CD4-positive, alpha-beta T cell (primary cell): Measurements from ENCODE around the gene HS3ST3B1. TPM values are rescaled to one million over a fixed set of nuclear protein-coding genes. Genes with fewer than 3 reads are reported as not detected.

Experiments used
- ATAC-seq: fragments of 200-7000 bp; cut with Tn5 transposase; one replicate; pipeline ENCODE4 v1.10.0; 2022; ENCODE audit warnings: mild to moderate bottlenecking; ENCODE audit not compliant: poor library complexity
- CTCF ChIA-PET: fragments of 350-600 bp; sonication (Branson Sonifier 250); formaldehyde crosslinking; loops from one replicate; lab custom pipeline; 2021; ENCODE audit warnings: antibody characterized with exemption, inconsistent platforms; lab: Charles Lee
- POLR2A ChIA-PET: fragments of 350-600 bp; sonication (Branson Sonifier 250); formaldehyde crosslinking; loops from one replicate; lab custom pipeline; 2021; ENCODE audit warnings: antibody characterized with exemption, inconsistent platforms; lab: Charles Lee
- DNase-seq, 14 experiments: peaks; one replicate each; pipeline ENCODE4 v3.0.0-alpha.2; 2013 to 2020; ENCODE audit warnings: mixed read lengths in 2 of 14
- H3K27ac ChIP-seq, 2 donors: one replicate each; pipeline versions ENCODE4 v1.5.1 to v1.7.0; 2013; ENCODE audit warnings: low read length in 2 of 2, low read depth in 1 of 2, mild to moderate bottlenecking in 1 of 2
- H3K27me3 ChIP-seq, 2 experiments: 1 replicate in 1 of 2; 2 replicates in 1 of 2; pipeline versions ENCODE4 v1.6.1 to v1.7.0; 2013; ENCODE audit warnings: low read length in 2 of 2, control low read depth in 1 of 2, mild to moderate bottlenecking in 1 of 2, moderate library complexity in 1 of 2; ENCODE audit not compliant: insufficient read depth in 2 of 2, control insufficient read depth in 1 of 2
- H3K36me3 ChIP-seq: one replicate; pipeline ENCODE4 v1.6.1; 2013; ENCODE audit warnings: low read length, control low read depth; ENCODE audit not compliant: insufficient read depth
- H3K4me1 ChIP-seq: one replicate; pipeline ENCODE4 v1.6.1; 2013; ENCODE audit warnings: low read length, control low read depth; ENCODE audit not compliant: insufficient read depth
- H3K4me3 ChIP-seq: one replicate; pipeline ENCODE4 v1.5.1; 2013; ENCODE audit warnings: mild to moderate bottlenecking, low read length, moderate library complexity
- H3K9me3 ChIP-seq, 2 experiments: 1 replicate in 1 of 2; 2 replicates in 1 of 2; pipeline versions ENCODE4 v1.6.1 to v1.7.0; 2013; ENCODE audit warnings: low read length in 2 of 2, mild to moderate bottlenecking in 2 of 2, control low read depth in 1 of 2, moderate library complexity in 1 of 2; ENCODE audit not compliant: control insufficient read depth in 1 of 2, insufficient read depth in 1 of 2
- H3K27ac Mint-ChIP-seq: one replicate; pipeline ENCODE4 v1.8.0; 2020; ENCODE audit warnings: mixed read lengths
- H3K27me3 Mint-ChIP-seq: one replicate; pipeline ENCODE4 v1.8.0; 2021; ENCODE audit warnings: mixed read lengths
- H3K36me3 Mint-ChIP-seq: one replicate; pipeline ENCODE4 v1.8.0; 2021; ENCODE audit warnings: low read depth, mixed read lengths
- H3K4me1 Mint-ChIP-seq: one replicate; pipeline ENCODE4 v1.8.0; 2021; ENCODE audit warnings: low read depth, mixed read lengths
- H3K4me3 Mint-ChIP-seq: one replicate; pipeline ENCODE4 v1.8.0; 2020; ENCODE audit warnings: mild to moderate bottlenecking, mixed read lengths
- H3K9me3 Mint-ChIP-seq: one replicate; pipeline ENCODE4 v1.8.0; 2020; ENCODE audit warnings: mixed read lengths
- CTCF ChIP-seq: fragments of 200-600 bp; IDR thresholded peaks from one replicate; pipeline ENCODE4 v1.8.0; 2022; ENCODE audit warnings: antibody characterized with exemption, mild to moderate bottlenecking
- intact Hi-C, 2 experiments: fragments of 100-400 bp; cut with DNase I in 1 of 2; cut with micrococcal nuclease in 1 of 2; formaldehyde crosslinking; loops; one replicate each; pipeline versions ENCODE4 v1.15.1 to v1.9.0; 2023 to 2025; cut with DNase I, micrococcal nuclease
- polyA plus RNA-seq, 2 donors: library from polyadenylated mRNA; unstranded; fragments of 120-200 nt; gene quantifications; one replicate each; pipeline ENCODE4 v1.2.1, GENCODE V29; 2013
- total RNA-seq, 174 experiments: library from RNA in 2 of 174; stranded (reverse) in 2 of 174; gene quantifications; one replicate each; pipeline ENCODE4 v1.2.3 and lab custom pipeline; 2021 to 2026

The HS3ST3B1 gene
- 10 to 100 TPM in 1 of 2 experiments, 1 to 10 TPM in 1; 9.3 to 11.5 TPM for total RNA-seq
- polyA plus RNA-seq (2013, experiment 1 of 2), result 17.4 TPM
- 12.1 TPM for polyA plus RNA-seq (2013, experiment 2 of 2)
- 14.0 to 104 (median 42.5) reads per million in 172 experiments for total RNA-seq (lab: John Stamatoyannopoulos, UW)

DNA sequence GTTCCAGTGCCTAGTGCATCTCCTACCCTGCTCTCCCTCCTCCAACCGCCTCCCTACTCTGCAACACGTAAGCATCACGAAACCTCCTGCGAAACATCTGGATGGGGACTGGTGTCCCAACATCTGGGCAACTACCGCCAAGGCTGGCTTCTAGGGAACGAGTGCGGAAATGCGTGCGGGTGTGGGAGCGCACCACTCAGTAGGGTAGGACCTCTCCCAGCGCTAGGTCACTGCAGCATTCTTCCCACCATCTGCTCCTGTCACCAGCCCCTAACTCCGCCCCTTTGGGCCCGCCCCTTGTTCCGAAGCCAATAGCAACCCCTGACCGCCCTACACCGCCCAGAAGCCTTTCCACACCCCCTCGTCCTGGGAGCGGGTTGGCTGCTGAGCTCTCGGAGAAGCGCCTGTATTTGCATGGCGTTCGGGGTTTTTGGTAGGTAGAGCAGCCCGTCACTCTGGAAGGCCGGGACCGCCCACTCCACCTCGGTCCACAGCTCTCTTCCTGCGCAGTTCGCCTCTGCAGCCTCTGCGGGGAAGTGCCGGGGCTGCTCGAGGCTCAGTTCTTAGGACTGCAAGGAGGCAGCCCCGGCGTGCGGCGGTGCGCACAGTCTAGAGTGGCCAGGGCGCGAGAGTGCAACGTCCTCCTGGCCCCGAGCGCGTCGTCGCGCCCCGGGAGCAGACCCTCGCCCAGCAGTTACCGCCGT lies at the start of gene HS3ST3B1:
Gene HS3ST3B1, plus strand, starts transcription at position 507 of the 704 bp plus-strand sequence. CDS start 438 bp downstream, outside the sequence.
- ATAC-seq (peak; percentile 84), DNase-seq (peak; percentile 96 to 100 (median 99))
- peak within 1 kb of the TSS; percentile 86 for H3K27ac Mint-ChIP-seq
- Histone ChIP-seq H3K27me3 (peaks cover 25 to 32% of the 10 kb centered on the region in 2 experiments), H3K4me1 (peaks cover 69% of the 10 kb centered on the region), H3K27ac (peak within 1 kb of the TSS; percentile 68 to 73), H3K36me3 (no peaks in the 10 kb centered on the region), H3K9me3 (peaks cover 0 to 12% of the 10 kb centered on the region in 2 experiments), H3K4me3 (peak within 1 kb of the TSS; percentile 97)
- TF ChIP-seq CTCF, result no peak
- peak within 1 kb of the TSS; percentile 99 for H3K4me3 Mint-ChIP-seq
- ChIA-PET POLR2A (interaction anchor here (0.6 to 6.6 kb wide), 29 partner anchors 9 to 1283 kb away, joined by 3 to 111 read pairs (median 4); partner anchors contain the start of genes COX10 and ELAC2), CTCF (interaction anchor here (0.6 to 4.6 kb wide), 15 partner anchors 24 to 1282 kb away, joined by 3 to 26 read pairs (median 4); partner anchors contain the start of genes COX10 and ELAC2)
- H3K4me1 Mint-ChIP-seq, result peaks cover 68% of the 10 kb centered on the region
- no peaks in the 10 kb centered on the region for H3K9me3 Mint-ChIP-seq
- intact Hi-C loops, result loop anchor here (1.0 to 5.0 kb wide), 8 partner anchors 9 to 1283 kb away; partner anchors contain the start of gene ELAC2 (in 2 of the 2)
- peaks cover 48% of the 10 kb centered on the region for H3K27me3 Mint-ChIP-seq
- H3K36me3 Mint-ChIP-seq, result peaks cover 30% of the 10 kb centered on the region

DNA sequence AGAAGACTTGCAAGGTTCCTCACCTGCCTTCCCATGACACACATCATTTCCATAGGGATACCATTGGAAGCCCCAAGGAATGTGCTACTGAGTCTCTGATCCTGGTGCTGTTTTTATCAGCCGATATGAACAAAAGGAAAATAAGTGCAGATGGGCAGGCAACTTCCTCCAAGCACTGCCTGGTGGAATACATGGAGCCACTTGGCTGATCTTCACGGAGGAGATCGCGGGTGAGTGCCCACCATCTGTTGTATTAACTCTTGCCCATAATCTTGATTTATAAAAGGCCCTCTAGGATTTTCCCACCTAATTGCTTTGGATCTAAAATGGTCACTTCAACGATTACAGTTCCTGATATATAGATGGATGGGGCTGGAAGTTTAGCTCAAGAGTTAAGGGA lies 39.5 kb upstream of the HS3ST3B1 start:
- Histone ChIP-seq H3K4me3 (no peak overlapping the region), H3K9me3 (no peaks in the 10 kb centered on the region), H3K4me1 (no peaks in the 10 kb centered on the region), H3K27me3 (no peaks in the 10 kb centered on the region), H3K36me3 (no peaks in the 10 kb centered on the region), H3K27ac (no peak overlapping the region)
- ChIA-PET CTCF (no interaction called here), POLR2A (no interaction called here)
- DNase-seq (no peak), ATAC-seq (no peak)
- no peaks in the 10 kb centered on the region for H3K36me3 Mint-ChIP-seq
- H3K4me1 Mint-ChIP-seq, result no peaks in the 10 kb centered on the region
- H3K27ac Mint-ChIP-seq, result no peak overlapping the region
- intact Hi-C loops, result no loop called here
- no peaks in the 10 kb centered on the region for H3K9me3 Mint-ChIP-seq
- no peak for TF ChIP-seq CTCF
- H3K4me3 Mint-ChIP-seq, result no peak overlapping the region
- no peaks in the 10 kb centered on the region for H3K27me3 Mint-ChIP-seq

GRCh38 chr17:14268264-14268663 lies 32.6 kb upstream of the HS3ST3B1 start:
- Mint-ChIP-seq H3K4me1 (no peaks in the 10 kb centered on the region), H3K27ac (no peak overlapping the region), H3K27me3 (no peaks in the 10 kb centered on the region), H3K4me3 (no peak overlapping the region), H3K36me3 (no peaks in the 10 kb centered on the region), H3K9me3 (no peaks in the 10 kb centered on the region)
- no peaks in the 10 kb centered on the region for H3K9me3 ChIP-seq
- ATAC-seq (no peak), DNase-seq (peak in 4 of 14 experiments; percentile 17 to 40 (median 27))
- H3K4me3 ChIP-seq, result no peak overlapping the region
- ChIA-PET POLR2A (no interaction called here), CTCF (no interaction called here)
- no peaks in the 10 kb centered on the region for H3K27me3 ChIP-seq
- H3K36me3 ChIP-seq, result no peaks in the 10 kb centered on the region
- H3K4me1 ChIP-seq, result no peaks in the 10 kb centered on the region
- TF ChIP-seq CTCF, result no peak
- intact Hi-C loops, result no loop called here
- no peak overlapping the region for H3K27ac ChIP-seq
